Heart right ventricle (tissue), 16 donors: Measurements from ENCODE around the gene B3GALT5. TPM values are rescaled to one million over a fixed set of nuclear protein-coding genes. Genes with fewer than 3 reads are reported as not detected.

Source experiments
- ATAC-seq, 8 donors: fragments of 200-7000 bp; cut with Tn5 transposase; one replicate each; pipeline ENCODE4 v1.9.1; 2020; ENCODE audit warnings: mild to moderate bottlenecking in 8 of 8, moderate library complexity in 8 of 8, moderate number of reproducible peaks in 1 of 8
- DNase-seq, 2 donors: peaks; one replicate each; pipeline ENCODE4 v3.0.0-alpha.2; 2020
- H3K27ac ChIP-seq, 10 donors: fragments of 200-600 bp; sonication (generic) in 2 of 10; one replicate each; pipeline versions ENCODE4 v1.5.0 to v1.8.0; 2020 to 2022; ENCODE audit warnings: mild to moderate bottlenecking in 3 of 10
- H3K27me3 ChIP-seq, 7 donors: fragments of 200-600 bp; one replicate each; pipeline ENCODE4 v1.8.0; 2021 to 2022; ENCODE audit warnings: mild to moderate bottlenecking in 2 of 7
- H3K36me3 ChIP-seq, 9 donors: fragments of 200-600 bp; sonication (generic) in 1 of 9; one replicate each; pipeline versions ENCODE4 v1.5.0 to v1.8.0; 2020 to 2022; ENCODE audit warnings: mild to moderate bottlenecking in 2 of 9
- H3K4me1 ChIP-seq, 9 donors: fragments of 200-600 bp; sonication (generic) in 1 of 9; one replicate each; pipeline versions ENCODE4 v1.5.0 to v1.8.0; 2020 to 2022; ENCODE audit warnings: mild to moderate bottlenecking in 4 of 9
- H3K4me3 ChIP-seq, 10 donors: fragments of 200-600 bp; sonication (generic) in 2 of 10; one replicate each; pipeline versions ENCODE4 v1.5.0 to v1.8.0; 2020 to 2022; ENCODE audit warnings: mild to moderate bottlenecking in 7 of 10, moderate library complexity in 2 of 10
- H3K9me3 ChIP-seq, 11 donors: fragments of 200-600 bp in 10 of 11; sonication (generic) in 2 of 11; one replicate each; pipeline versions ENCODE4 v1.5.0 to v1.8.0; 2013 to 2022; ENCODE audit warnings: mild to moderate bottlenecking in 2 of 11, control low read depth in 1 of 11, moderate library complexity in 1 of 11
- CTCF ChIP-seq, 9 donors: fragments of 200-600 bp; sonication (generic) in 2 of 9; IDR thresholded peaks; one replicate each; pipeline versions ENCODE4 v1.5.0 to v1.8.0; 2021 to 2022; ENCODE audit warnings: antibody characterized with exemption in 9 of 9, mild to moderate bottlenecking in 5 of 9, moderate library complexity in 1 of 9
- WGBS, 2 donors: extraction: QIAGEN DNeasy Blood & Tissue Kit; methylation state at CpG; one replicate each; pipeline ENCODE4 v1.1.7; 2013; ENCODE audit warnings: inconsistent platforms in 1 of 2; 5-methylcytosine and 5-hydroxymethylcytosine counted together
- intact Hi-C, 10 donors: fragments of 100-400 bp; cut with DNase I; formaldehyde crosslinking; loops; one replicate each; pipeline versions ENCODE4 v1.11.1 to v1.14.2; 2022
- polyA plus RNA-seq, 2 donors: library from polyadenylated mRNA; stranded (reverse); fragments of 200-250 nt; gene quantifications; one replicate each; pipeline ENCODE4 v1.2.3, GENCODE V29; 2013
- total RNA-seq, 10 donors: library from RNA; stranded (reverse); fragmentation: NEBNext Ultra II Directional in 3 of 10; extraction: Animal tissue kit (Norgen Biotek cat#: 25700) in 3 of 10; gene quantifications; one replicate each; pipeline versions ENCODE4 v1.2.1 to v1.2.4, GENCODE V29; 2021 to 2023
- donor health status: Arrhythmogenic right ventricular cardiomyopathy.
- donor health status: ischemic (EF 13 %, LVEDD 7.1; RV severe dilation, severe dysfunction).
- donor health status: healthy with polysubstance abuse.
- donor health status: DM: no; HTN: yes; CAD: no.
- donor health status: DM: no; HTN: no; CAD: no.
- donor health status: ischemic (EF 25% LVEDD 6.9; RV normal size, moderate dysfunction).
- donor health status: ischemic (EF 25% LVEDD 5.7; RV mildly dilated, moderate dysfunction).
- donor health status: healthy.
- donor health status: DM: yes; HTN: yes; CAD: no.
- donor health status: Ischemic cardiomyopathy.
- donor health status: ischemic (EF 35%, LVEDD 5.7; RV mildly dilated, moderate dysfunction).
- donor health status: nonischemic (EF 11% LVEDD 7.7; RV severe dilation, severe dysfunction).
- donor health status: DM: yes; HTN: yes; CAD: no.
- donor health status: PGD.
- donor health status: ischemic (EF 29% LVEDD 5.4; RV normal size, mild dysfunction).
- donor health status: nonischemic (EF 23%, LVEDD 6.1; RV moderate dilation, normal function).

B3GALT5 gene
- total and polyA plus RNA-seq, 12 donors, result under 0.01 to 0.81 (median 0.15) TPM; not detected in 1

- ATAC-seq, result no peak
- WGBS, 2 donors, result 89 to 90% methylated on average over 8 of the region's 8 CpGs
- DNase-seq, result no peak
- Histone ChIP-seq H3K4me3 (no peak overlapping the region), H3K27ac (no peak overlapping the region), H3K36me3 (no peaks in the 10 kb centered on the region), H3K4me1 (no peaks in the 10 kb centered on the region), H3K27me3 (no peaks in the 10 kb centered on the region), H3K9me3 (no peaks in the 10 kb centered on the region)
- TF ChIP-seq CTCF (IDR thresholded peaks at IDR 0.05), result no peak
- intact Hi-C loops, result no loop called here
Observed at GRCh38 chr21:39604951-39605350, 7.8 kb upstream of the B3GALT5 start.

- no peaks in the 10 kb centered on the region for H3K36me3 ChIP-seq
- H3K4me3 ChIP-seq, result no peak overlapping the region
- no peaks in the 10 kb centered on the region for H3K9me3 ChIP-seq
- peaks cover 0 to 55% (median 37%) of the 10 kb centered on the region in 7 donors for H3K27me3 ChIP-seq
- peaks cover 0 to 7% (median 5%) of the 10 kb centered on the region in 9 donors for H3K4me1 ChIP-seq
- intact Hi-C loops, result no loop called here
- no peak overlapping the region for H3K27ac ChIP-seq
- TF ChIP-seq CTCF (IDR thresholded peaks at IDR 0.05), result no peak
- ATAC-seq (no peak), DNase-seq (no peak)
- 76 to 79% methylated on average over 3 of the region's 3 CpGs for WGBS, 2 donors
Observed at GRCh38 chr21:39610703-39611102, 2.0 kb upstream of the B3GALT5 start.

- intact Hi-C loops, result no loop called here
- DNase-seq, result no peak
- Histone ChIP-seq H3K4me1 (peaks cover 0 to 7% (median 5%) of the 10 kb centered on the region in 9 donors), H3K27ac (no peak overlapping the region), H3K27me3 (peaks cover 0 to 65% (median 38%) of the 10 kb centered on the region in 7 donors), H3K9me3 (no peaks in the 10 kb centered on the region), H3K36me3 (no peaks in the 10 kb centered on the region), H3K4me3 (no peak overlapping the region)
- no peak for ATAC-seq
- TF ChIP-seq CTCF (IDR thresholded peaks at IDR 0.05), result no peak
- WGBS, 2 donors, result 44 to 49% methylated on average over 19 of the region's 19 CpGs
Observed at GRCh38 chr21:39611551-39612190, 1.1 kb upstream of the B3GALT5 start.

DNA sequence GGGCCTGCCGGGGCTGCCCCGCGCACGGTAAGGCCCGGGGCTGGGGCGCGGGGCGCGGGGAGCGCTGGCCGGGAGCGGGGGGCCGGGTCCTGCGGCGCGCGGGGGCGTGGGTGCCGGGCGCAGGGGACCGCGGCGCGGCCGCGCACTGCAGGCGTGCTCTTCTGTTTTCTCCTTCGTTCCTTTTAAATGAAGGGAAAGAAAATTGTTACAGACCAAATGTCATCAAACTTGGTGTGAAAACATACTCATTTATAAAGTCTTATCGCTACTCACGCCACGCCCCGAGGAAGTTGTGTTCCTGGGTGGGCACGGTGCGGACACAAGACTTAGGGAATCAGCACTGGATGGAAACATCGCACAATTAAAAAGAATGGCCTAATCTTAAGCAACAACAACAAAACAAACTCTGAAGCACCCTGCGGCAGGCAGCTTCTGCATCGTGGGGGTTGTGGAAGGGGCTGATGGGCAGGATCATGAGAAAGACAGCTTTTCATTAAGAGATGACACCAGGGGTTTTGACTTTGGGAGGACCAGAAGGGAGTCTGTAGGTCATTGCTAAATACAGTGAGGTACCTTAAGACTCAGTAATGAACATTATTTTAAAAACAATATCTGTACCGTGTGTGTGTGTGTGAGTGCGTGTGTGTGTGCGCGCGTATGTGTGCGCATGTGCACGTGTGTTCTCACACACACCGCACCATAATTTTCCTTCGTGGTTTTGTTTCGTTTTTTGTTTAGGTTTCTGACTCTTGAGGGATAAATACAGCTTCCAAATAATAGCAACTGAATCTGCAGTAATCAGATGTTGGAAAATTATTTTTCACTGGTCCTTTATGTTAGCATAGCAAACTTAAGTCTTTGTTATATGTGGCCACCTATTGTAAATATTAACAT, 548 bp downstream of the B3GALT5 start:
- Histone ChIP-seq H3K9me3 (no peaks in the 10 kb centered on the region), H3K27ac (no peak overlapping the region), H3K27me3 (peaks cover 0 to 68% (median 38%) of the 10 kb centered on the region in 7 donors), H3K4me3 (peak overlapping the region in 8 of 10 donors; percentile 22 to 51 (median 43)), H3K36me3 (no peaks in the 10 kb centered on the region), H3K4me1 (peaks cover 0 to 7% (median 5%) of the 10 kb centered on the region in 9 donors)
- TF ChIP-seq CTCF (IDR thresholded peaks at IDR 0.05), result no peak
- WGBS, 2 donors, result 9 to 13% methylated on average over 46 to 47 of the region's 47 CpGs
- DNase-seq, result no peak
- intact Hi-C loops, result no loop called here
- peak in 1 of 8 donors; percentile 13 for ATAC-seq
